ENCODE results near the gene CPXM1.
"Not testable (repeated sequence)": the region's sequence is repeated elsewhere in the genome, so short reads cannot be mapped to it uniquely, and the experiment has no call there.

CPXM1 gene

GRCh38 chr20:2835331-2835796 lies 34.9 kb upstream of the CPXM1 start:
- no peak for DNase-seq (ENCODE audit: low spot score)
- TF ChIP-seq, protein P1, sequence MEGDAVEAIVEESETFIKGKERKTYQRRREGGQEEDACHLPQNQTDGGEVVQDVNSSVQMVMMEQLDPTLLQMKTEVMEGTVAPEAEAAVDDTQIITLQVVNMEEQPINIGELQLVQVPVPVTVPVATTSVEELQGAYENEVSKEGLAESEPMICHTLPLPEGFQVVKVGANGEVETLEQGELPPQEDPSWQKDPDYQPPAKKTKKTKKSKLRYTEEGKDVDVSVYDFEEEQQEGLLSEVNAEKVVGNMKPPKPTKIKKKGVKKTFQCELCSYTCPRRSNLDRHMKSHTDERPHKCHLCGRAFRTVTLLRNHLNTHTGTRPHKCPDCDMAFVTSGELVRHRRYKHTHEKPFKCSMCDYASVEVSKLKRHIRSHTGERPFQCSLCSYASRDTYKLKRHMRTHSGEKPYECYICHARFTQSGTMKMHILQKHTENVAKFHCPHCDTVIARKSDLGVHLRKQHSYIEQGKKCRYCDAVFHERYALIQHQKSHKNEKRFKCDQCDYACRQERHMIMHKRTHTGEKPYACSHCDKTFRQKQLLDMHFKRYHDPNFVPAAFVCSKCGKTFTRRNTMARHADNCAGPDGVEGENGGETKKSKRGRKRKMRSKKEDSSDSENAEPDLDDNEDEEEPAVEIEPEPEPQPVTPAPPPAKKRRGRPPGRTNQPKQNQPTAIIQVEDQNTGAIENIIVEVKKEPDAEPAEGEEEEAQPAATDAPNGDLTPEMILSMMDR (IDR thresholded peaks at IDR 0.05; ENCODE audit: extremely low read depth, insufficient read depth, missing control alignments) = no peak
- in situ Hi-C loops (cut with MboI; ENCODE audit: low pct_unique_long_range_greater_than_20kb, low sequenced_read_pairs, unreplicated experiment) = no loop called here

GRCh38 chr20:2834401-2835110 lies 34.1 kb upstream of the CPXM1 start:
- in situ Hi-C loops (cut with MboI; ENCODE audit: low pct_unique_long_range_greater_than_20kb, low sequenced_read_pairs, unreplicated experiment) = no loop called here
- TF ChIP-seq, protein P1 (IDR thresholded peaks at IDR 0.05; ENCODE audit: extremely low read depth, insufficient read depth, missing control alignments) = no peak
- DNase-seq (ENCODE audit: low spot score) = no peak

DNA sequence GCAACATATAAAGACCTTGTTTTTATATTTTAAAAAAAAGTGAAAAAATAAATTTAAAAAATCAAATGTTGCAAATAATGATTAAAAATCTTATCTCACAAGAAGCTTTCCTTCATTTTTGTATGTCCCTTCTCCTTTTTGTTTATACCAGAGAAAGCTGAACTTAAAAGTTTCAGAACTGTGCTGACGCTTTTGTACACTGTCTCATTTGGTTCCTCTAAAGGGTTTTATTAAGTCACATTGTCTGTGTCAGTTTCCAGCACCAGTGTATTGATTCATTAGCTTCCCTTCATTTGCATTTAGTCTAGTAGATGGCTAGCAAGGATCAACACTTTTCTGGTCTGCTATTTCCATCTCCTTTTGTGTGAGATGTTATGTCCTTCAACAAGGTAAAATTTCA lies 33.3 kb upstream of the CPXM1 start:
- DNase-seq (ENCODE audit: low spot score) = no peak
- in situ Hi-C loops (cut with MboI; ENCODE audit: low pct_unique_long_range_greater_than_20kb, low sequenced_read_pairs, unreplicated experiment) = no loop called here
- TF ChIP-seq, protein P1 (IDR thresholded peaks at IDR 0.05; ENCODE audit: extremely low read depth, insufficient read depth, missing control alignments) = no peak

GRCh38 chr20:2831206-2831605 lies 30.8 kb upstream of the CPXM1 start:
- in situ Hi-C loops (cut with MboI; ENCODE audit: low pct_unique_long_range_greater_than_20kb, low sequenced_read_pairs, unreplicated experiment); DNase-seq (ENCODE audit: low spot score): not testable (repeated sequence)

GRCh38 chr20:2829376-2829775 lies 28.9 kb upstream of the CPXM1 start:
- in situ Hi-C loops (cut with MboI; ENCODE audit: low pct_unique_long_range_greater_than_20kb, low sequenced_read_pairs, unreplicated experiment) = no loop called here
- DNase-seq (ENCODE audit: low spot score) = no peak
- TF ChIP-seq, protein P1 (IDR thresholded peaks at IDR 0.05; ENCODE audit: extremely low read depth, insufficient read depth, missing control alignments) = no peak

DNA sequence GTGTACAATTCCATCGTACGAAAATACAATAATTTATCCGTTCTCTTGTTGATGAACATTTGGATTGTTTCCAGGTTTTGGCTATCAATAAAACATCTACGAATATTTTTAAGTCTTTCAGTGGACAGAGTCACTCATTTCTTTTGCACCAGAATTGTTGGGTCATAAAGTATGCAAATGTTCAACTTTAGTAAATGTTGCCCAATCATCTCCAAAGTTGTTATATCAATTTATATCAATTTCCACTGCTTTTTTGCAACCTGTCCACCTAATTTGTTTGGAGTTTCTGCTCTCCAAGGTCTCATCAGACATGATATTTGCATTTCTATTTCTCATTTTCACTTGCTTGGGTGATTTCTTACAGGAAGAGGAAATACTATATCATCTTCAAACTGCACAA lies 26.2 kb upstream of the CPXM1 start:
- TF ChIP-seq, protein P1 (IDR thresholded peaks at IDR 0.05; ENCODE audit: extremely low read depth, insufficient read depth, missing control alignments) = no peak
- DNase-seq (ENCODE audit: low spot score) = no peak
- in situ Hi-C loops (cut with MboI; ENCODE audit: low pct_unique_long_range_greater_than_20kb, low sequenced_read_pairs, unreplicated experiment) = no loop called here

DNA sequence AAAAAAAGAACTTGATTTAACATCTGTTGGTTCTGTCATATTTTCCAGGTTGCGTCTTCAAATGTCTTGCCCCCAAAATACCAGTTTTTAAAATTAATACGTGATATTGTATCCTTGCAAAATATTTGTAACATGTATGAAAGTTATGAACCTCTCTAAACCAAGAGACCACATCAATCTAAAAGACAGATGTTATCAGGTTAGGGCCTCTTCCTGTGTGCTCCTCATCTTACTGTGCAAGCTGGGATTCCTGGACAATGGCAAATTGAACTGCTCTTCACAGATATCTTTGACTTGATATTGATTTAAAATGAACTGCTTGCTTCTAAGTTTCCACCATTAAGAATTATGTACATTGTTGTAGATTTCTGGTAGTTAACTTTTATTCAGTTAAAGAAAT lies 25.3 kb upstream of the CPXM1 start:
- TF ChIP-seq, protein P1 (IDR thresholded peaks at IDR 0.05; ENCODE audit: extremely low read depth, insufficient read depth, missing control alignments) = no peak
- in situ Hi-C loops (cut with MboI; ENCODE audit: low pct_unique_long_range_greater_than_20kb, low sequenced_read_pairs, unreplicated experiment) = no loop called here
- DNase-seq (ENCODE audit: low spot score) = no peak

All from GM13977 (cell line).